NCI-H524 (cell line): Measurements from ENCODE around the gene BRMS1L.
"Not testable (repeated sequence)": the region's sequence is repeated elsewhere in the genome, so short reads cannot be mapped to it uniquely, and the experiment has no call there.

Experiments
- DNase-seq, 2 experiments: peaks; one replicate each; lab custom pipeline; 2025; lab: John Stamatoyannopoulos, UW

BRMS1L gene

DNA sequence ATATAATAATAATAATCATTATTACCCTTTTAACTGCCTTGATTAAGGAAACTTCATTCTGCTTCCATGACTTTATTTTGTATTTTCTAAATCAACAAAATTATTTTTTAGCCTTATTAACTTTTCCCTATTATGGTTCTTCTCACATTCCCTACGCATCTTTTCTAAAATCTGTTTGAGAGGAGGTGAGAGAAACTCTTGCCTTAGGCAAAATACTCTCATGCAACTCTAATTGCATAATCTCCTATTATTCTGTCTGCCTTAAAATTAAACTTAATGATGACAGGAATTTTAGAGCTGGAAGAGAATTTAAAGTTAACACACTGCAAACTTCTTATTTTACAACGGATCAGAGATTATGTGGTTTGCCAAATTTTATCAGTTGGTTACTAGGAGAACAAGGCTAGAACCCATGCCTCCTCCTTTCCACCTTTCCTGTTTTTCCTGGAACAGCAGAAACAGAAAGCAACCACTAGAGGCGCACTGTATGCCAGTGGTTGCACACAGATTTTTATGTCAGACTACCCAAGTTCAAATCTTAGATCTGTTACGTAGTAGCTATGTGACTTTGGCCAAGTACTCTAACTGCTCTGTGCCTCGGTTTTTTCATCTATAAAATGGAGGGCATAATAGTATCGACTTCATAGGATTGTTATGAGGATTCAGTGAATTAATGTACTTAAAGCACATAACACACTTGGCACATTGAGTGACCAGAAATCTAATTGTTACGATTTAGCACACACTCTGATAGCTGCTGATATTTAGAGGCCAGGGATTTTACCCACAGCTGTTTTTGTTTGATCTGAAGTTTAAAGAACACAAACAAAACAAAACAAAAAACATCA, 4.3 kb upstream of the BRMS1L start:
- peak in 1 of 2 experiments; percentile 61 for DNase-seq

DNA sequence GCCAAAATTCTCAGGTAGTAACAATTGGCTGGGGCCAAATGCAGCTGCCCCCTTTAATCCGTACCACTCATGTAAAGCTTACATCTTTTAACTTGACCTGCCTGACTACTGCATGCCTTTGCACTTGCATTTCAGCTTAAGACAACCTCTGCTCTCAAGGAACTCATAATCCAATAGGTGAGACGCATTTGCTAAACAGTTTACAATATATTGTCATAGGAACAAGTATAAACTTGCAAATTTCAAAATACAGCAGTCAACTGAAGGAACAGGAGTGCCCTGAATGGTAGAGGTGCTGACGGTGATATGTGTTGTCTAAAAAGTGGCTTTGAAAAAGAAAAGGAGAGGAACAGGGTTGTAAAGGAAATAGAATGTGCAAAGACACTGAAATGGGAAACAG, 3.6 kb upstream of the BRMS1L start:
- no peak for DNase-seq

DNA sequence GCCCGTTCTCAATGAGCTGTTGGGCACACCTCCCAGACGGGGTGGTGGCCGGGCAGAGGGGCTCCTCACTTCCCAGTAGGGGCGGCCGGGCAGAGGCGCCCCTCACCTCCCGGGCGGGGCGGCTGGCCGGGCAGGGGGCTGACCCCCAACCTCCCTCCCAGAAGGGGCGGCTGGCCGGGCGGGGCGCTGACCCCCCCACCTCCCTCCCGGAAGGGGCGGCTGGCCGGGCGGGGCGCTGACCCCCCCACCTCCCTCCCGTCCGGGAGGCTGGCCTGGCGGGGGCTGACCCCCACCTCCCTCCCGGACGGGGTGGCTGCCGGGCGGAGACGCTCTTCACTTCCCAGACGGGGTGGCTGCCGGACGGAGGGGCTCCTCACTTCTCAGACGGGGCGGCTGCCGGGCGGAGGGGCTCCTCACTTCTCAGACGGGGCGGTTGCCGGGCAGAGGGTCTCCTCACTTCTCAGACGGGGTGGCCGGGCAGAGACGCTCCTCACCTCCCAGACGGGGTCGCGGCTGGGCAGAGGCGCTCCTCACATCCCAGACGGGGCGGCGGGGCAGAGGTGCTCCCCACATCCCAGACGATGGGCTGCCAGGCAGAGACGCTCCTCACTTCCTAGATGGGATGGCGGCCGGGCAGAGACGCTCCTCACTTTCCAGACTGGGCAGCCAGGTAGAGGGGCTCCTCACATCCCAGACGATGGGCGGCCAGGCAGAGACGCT, 1.5 kb upstream of the BRMS1L start:
- DNase-seq: not testable (repeated sequence)

DNA sequence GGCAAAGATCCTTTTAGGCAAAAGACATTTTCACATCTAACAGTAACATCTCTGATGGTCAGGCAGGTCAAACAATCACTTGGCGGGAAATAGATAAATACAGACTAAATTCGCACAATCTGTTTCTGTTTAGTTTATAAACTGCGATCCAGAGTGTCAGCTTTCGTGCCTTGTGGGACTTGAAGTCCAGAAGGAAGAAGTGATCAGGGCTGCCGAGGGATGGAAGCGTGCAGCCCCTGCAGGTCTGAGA, 245 bp upstream of the BRMS1L start:
- DNase-seq: no peak

DNA sequence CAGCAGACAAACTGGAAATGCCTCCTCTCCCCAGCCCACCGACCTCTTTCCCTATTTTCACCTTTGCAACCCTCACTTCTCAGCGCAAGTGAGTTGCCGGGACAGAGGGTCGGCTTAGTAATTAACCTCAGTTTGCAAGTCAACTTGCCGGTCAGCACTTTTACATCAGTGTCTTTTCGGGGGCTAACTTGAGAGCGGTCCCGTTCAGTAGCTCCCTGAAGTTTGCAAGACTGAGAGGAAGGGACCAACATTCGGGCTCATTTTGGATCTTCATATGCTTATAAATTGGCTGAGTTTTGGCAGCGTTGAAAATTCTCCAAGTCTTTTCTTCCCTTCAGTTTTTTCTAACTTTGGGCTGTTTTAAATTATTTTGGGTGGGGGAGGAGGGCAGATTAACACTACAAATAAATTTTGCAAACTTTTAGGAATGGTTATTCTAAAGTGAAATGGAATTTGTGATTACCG, 846 bp downstream of the BRMS1L start:
- DNase-seq: no peak

DNA sequence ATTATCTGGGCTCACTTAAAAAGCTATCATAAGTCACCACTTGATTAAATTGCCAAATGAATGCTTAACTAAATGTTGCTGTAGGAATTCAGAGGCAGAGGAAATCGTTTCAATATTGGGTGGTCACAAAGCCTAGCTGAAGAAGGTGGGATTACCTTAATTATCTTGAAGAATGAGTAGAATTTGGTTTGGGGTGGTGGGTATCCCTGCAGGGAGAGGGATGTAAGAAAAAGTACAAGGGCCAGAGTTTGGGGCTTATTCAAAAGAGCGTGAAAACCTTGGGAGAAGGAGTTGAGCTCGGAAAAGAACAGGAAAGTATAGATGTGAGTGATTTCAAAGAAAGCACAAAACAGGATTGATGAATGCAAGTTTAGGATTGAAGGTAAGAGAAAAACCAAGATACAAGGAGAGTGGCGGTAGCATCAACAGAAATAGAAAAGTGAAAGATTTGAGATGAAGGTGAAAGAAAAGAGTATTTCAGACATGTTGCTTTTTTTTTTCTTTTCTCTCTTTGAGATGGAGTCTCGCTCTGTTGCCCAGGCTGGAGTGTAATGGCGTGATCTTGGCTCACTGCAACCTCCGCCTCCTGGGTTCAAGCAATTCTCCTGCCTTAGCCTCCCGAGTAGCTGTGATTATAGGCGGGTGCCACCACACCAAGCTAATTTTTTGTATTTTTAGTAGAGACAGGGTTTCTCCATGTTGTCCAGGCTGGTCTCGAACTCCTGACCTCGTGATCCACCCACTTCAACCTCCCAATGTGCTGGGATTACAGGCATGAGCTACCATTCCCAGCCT, 1.7 kb downstream of the BRMS1L start:
- DNase-seq: no peak

DNA sequence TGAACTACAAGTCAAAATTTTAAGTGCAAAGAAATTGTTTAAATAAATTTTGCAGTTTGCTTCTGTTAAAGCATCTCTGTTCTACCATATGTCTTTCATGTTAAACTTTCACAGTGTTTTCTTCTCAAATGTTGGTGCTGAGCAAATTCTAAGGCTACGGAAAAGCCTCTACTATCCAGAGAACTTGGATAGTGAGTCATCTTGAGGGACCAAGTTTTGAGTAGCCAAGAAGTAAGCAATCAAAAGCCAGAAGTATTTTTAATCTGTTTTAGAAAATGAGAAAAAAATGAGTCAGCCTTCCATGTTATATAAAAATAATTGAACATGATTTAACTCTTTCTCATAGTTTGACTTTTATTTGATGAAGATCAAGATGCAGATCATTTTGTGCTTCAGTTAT, 3.3 kb downstream of the BRMS1L start:
- no peak for DNase-seq

DNA sequence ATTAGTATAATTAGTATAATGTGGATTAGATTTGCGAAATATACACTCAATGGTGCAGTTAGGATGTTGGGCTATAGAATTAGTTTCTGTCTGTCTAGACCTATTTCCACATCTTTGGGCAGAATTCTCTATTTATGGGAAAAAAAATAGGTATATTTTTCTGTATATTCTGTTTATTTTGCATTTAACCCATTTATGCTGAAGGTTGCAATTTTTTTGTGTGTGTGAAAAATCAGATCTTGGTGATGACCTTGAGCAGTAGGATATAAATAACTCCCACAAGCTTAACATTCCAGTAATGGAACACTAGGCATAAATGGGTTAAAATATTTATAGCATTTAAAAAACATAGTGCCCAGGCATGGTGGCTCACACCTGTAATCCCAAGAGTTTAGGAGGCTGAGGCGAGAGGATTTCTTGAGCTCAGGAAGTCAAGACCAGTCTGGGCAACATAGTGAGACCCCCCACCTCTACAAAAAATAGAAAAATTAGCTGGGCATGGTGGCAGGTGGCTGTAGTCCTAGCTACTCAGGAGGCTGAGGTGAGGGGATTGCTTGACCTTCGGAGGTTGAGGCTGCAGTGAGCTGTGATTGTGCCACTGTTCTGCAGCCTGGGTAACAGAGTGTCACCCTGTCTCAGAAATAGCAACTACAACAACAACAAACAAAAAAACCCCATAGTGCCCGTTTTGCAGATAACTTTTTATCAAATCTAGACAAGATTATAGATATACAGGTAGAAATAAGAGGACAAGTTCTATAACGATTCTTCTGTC, 9.3 kb downstream of the BRMS1L start:
- no peak for DNase-seq

DNA sequence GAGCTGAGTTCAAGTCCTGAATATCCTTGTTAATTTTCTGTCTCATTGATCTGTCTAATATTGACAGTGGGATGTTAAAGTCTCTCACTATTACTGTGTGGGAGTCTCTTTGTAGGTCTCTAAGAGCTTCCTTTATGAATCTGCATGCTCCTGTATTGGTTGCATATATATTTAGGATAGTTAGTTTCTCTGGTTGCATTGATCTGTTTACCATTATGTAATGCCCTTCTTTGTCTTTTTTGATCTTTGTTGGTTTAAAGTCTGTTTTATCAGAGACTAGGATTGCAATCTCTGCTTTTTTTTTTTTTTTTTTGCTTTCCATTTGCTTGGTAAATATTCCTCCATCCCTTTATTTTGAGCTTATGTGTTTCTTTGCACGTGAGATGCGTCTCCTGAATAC, 15.6 kb downstream of the BRMS1L start:
- not testable (repeated sequence) for DNase-seq

DNA sequence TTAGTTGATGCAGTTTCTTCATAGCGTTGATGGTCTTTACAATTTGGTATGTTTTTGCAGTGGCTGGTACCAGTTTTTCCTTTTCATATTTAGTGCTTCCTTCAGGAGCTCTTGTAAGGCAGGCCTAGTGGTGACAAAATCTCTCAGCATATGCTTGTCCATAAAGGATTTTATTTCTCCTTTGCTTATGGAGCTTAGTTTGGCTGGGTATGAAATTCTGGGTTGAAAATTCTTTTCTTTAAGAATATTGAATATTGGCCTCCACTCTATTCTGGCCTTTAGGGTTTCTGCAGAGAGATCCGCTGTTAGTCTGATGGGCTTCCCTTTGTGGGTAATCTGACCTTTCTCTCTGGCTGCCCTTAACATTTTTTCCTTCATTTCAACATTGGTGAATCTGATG, 16.1 kb downstream of the BRMS1L start:
- DNase-seq: not testable (repeated sequence)

DNA sequence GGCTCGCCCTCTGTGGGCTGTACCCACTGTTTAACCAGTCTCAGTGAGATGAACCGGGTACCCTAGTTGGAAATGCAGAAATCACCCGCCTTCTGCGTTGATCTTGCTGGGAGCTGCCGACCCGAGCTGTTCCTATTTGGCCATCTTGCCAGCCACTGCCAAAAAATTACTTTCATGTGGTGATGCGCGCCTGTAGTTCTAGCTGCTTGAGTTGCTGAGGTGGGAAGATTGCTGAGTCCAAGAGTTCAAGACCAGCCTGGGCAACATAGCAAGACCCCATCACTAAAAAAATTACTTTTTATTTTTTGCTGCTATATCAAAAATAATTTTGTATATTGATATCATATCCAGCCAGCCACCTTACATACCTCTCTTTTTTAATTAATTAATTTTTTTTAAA, 18.4 kb downstream of the BRMS1L start:
- no peak for DNase-seq

DNA sequence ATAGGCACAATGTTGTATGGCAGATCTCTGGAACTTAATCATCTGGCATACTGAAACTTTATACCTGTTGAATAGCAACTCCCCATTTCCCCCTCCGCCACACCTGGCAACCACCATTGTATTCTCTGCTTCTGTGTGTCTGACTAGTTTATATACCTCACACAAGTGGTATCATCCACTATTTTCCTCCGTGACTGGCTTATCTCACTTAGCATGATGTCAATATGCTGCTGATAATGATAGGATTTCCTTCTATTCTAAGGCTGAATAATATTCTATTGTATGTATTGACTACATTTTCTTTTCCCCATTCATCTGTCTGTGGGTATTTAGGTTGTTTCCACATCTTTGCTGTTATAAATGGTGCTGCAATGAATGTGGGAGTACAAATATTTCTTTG, 21.5 kb downstream of the BRMS1L start:
- no peak for DNase-seq

DNA sequence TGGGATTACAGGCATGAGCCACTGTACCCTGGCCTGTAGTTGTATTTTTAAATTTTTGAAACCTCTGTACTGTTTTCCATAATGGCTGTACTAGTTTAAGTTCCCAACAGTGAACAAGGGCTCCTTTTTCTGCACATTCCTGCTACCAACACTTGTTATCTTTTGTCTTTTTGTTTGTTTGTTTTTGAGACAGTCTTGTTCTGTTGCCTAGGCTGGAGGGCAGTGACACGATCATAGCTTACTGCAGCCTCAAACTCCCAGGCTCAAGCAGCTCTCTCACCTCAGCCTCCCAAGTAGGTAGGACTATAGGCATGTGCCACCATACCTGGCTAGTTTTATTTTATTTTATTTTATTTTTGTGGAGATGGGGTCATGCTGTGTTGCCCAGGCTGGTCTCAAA, 23.0 kb downstream of the BRMS1L start:
- no peak for DNase-seq

DNA sequence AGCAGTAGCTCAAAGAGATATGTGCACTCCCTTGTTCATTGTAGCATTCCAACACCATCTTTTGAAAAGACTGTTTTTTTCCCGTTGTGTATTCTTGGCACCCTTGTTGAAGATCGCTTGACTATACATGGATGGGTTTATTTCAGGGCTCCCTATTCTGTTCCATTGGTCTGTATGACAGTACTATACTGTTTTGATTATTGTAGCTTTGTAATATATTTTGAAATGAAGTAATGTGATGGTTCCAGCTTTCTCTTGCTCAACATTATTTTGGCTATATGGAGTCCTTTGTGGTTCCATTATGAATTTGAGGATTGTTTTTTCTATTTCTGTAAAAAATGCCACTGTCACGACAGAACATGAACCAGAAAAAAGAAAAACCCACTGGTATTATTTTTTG, 25.7 kb downstream of the BRMS1L start:
- DNase-seq: no peak

DNA sequence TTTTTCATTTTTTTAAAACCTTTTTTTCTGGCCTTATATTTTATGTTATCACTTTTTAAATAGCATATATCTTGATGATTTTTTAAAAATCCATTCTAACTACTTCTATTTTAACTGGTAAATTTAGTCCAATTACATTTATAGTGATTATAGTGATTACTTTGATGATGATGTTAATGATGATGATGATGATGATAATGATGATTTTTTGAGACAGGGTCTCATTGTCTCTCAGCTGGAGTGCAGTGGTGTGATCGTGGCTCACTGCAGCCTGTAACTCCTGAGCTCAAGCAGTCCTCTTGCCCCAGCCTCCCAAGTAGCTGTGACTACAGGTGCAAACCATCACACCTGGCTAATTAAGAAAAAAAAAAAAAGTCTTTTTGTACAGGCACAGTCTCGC, 27.1 kb downstream of the BRMS1L start:
- no peak for DNase-seq

DNA sequence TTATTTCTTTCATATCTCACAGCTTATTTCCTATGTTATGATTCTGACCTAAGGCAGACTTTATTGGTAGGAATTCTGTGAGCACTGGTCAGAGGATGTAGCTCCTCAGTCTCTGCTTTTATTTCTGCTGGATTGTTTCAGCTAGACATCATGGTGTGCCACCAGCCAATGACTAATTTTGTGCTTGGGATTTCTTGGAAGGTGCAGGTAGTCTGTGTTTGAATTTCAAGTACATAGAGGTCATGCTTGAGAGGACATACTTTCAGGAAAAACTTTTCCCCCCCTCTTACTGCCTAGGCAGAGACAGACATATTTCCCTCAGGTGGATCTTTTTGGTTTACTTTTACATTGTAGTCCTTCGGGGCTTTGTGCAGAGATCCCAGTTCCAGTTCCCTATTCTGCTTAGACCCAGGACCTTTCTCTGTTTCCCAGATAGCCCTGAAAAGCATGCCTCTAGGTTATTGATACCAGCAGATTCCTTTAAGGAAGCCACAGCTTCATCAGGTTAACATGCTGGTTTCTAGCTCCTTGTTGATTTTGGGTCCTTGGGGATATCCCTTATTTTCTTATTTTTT, 28.6 kb downstream of the BRMS1L start:
- no peak for DNase-seq

DNA sequence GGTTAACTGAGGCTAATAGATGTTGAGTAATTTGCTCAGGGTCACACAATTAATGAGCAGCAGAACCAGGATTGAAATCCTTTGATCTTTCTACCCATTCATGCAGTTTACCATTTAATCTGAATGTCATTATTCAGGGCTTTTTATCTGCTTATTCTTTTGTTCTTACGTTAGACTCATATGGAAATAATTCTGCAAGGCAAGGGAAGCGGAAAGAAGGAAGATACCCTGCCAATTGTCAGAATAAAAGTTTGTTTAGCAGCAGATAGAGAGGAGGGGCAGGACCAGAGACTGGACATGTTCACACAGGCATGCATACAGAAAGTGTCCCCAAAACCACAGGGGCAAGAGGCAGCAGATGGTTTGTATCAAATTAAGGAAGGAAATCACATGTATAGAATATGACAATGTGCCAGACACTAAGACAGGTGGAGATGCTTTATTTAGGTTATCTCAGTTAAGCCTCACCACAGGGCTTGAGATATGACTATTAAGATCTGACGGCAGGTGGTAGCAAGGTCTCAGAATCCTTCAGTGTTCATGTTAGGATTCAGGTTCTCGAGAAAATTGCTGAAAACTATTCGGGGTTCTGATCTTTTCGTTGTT, 29.8 kb downstream of the BRMS1L start:
- DNase-seq: peak; percentile 78 to 92

DNA sequence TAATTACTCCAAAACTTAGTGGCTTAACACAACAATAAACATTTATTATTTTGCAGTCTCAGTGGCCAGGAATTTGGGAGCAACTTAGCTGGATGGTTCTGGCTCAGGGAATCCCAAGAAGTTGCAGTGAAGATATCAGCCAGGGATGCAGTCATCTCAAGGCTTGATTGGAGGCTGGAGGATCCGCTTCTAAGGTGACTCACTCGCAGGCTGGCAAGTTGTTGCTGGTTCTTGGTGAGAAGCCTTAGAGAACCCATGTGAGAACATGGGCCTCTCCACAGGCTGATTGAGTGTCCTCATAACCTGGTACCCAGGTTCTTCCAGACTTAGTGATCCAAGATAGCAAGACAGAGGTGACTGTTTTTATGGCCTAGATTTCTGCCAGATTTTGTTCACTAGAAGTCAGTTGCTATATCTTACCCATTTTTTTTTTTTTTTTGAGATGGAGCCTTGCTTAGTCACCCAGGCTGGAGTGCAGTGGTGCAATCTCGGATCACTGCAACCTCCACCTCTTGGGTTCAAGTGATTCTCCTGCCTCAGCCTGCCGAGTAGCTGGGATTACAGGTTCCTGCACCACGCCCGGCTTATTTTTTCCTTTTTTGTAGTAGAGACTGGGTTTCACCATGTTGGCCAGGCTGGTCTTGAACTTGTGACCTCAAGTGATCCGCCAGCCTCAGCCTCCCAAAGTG, 32.5 kb downstream of the BRMS1L start:
- DNase-seq: no peak

DNA sequence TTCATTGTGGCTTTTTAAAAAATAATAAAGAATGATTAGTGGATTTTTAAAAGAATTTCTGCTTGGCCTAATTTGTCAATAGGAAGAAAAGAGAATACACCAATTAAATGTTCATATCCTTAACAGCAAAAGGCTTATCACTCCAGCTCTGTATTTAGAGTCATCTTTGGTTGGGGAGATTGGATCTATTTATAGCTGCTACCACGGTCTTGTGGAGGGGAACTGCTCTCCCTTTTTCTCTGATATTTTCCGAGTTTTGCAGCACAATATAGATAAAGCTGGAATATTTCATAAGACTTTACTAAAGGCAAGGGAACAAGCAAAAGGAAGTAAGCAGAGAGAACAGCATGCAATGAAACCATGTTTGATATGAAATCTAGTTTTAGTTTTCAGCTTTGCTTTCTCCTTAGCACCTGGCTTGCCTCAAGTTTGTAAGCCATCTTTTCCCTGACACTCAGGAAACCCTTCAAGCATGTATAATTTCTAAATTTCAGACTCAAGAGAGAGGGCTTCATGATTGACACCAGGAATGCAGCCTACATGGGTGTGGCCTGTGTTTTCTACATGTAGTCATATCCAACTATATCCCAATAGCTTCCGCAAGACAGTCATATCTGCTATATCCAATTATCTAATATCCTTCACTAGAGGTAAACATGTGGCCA, 35.2 kb downstream of the BRMS1L start:
- DNase-seq: no peak
